Small intestine (tissue), 7 donors: ENCODE data around the gene CAPN9. TPM values are rescaled to one million over a fixed set of nuclear protein-coding genes. Genes with fewer than 3 reads are reported as not detected.

Source experiments
- DNase-seq, 2 donors: peaks; one replicate each; pipeline versions ENCODE4 v3.0.0 to v3.0.0-alpha.2; 2013
- FAIRE-seq: peaks from 2 replicates; lab custom pipeline; 2012; peaks lifted over from hg19 to GRCh38; lab: Jason Lieb, UNC
- H3K27ac ChIP-seq, 3 donors: one replicate each; pipeline ENCODE4 v1.5.1; 2013; ENCODE audit warnings: low read length in 2 of 3, mild to moderate bottlenecking in 2 of 3, control low read depth in 1 of 3, inconsistent platforms in 1 of 3, low read depth in 1 of 3, moderate library complexity in 1 of 3
- H3K27me3 ChIP-seq, 3 donors: one replicate each; pipeline ENCODE4 v1.6.1; 2013; ENCODE audit warnings: low read length in 3 of 3, inconsistent platforms in 1 of 3; ENCODE audit not compliant: control insufficient read depth in 3 of 3, insufficient read depth in 3 of 3
- H3K36me3 ChIP-seq, 3 donors: one replicate each; pipeline ENCODE4 v1.6.1; 2013; ENCODE audit warnings: low read length in 3 of 3, inconsistent platforms in 1 of 3, low read depth in 1 of 3, mild to moderate bottlenecking in 1 of 3, moderate library complexity in 1 of 3; ENCODE audit not compliant: control insufficient read depth in 3 of 3, insufficient read depth in 2 of 3
- H3K4me1 ChIP-seq, 3 donors: one replicate each; pipeline ENCODE4 v1.6.1; 2013; ENCODE audit warnings: low read length in 2 of 3, inconsistent platforms in 1 of 3, low read depth in 1 of 3, mild to moderate bottlenecking in 1 of 3, moderate library complexity in 1 of 3; ENCODE audit not compliant: control insufficient read depth in 3 of 3, insufficient read depth in 2 of 3
- H3K4me3 ChIP-seq, 3 donors: one replicate each; pipeline ENCODE4 v1.5.1; 2013; ENCODE audit warnings: low read length in 3 of 3, control low read depth in 1 of 3, inconsistent platforms in 1 of 3, low read depth in 1 of 3, mild to moderate bottlenecking in 1 of 3, moderate library complexity in 1 of 3
- H3K9me3 ChIP-seq, 2 donors: one replicate each; pipeline ENCODE4 v1.6.1; 2013; ENCODE audit warnings: low read depth in 1 of 2, low read length in 1 of 2; ENCODE audit not compliant: control insufficient read depth in 2 of 2, insufficient read depth in 1 of 2
- WGBS, 3 donors: extraction: QIAGEN DNeasy Blood & Tissue Kit; methylation state at CpG; one replicate each; pipeline ENCODE4 v1.1.7; 2013; 5-methylcytosine and 5-hydroxymethylcytosine counted together
- polyA plus RNA-seq, 4 donors: library from polyadenylated mRNA; stranded (reverse) in 3 of 4; unstranded in 1 of 4; fragments of 200-250 nt in 3 of 4; fragments of 120-200 nt in 1 of 4; gene quantifications; one replicate each; pipeline versions ENCODE4 v1.2.1 to v1.2.3, GENCODE V29; 2013
- donor health status: healthy with polysubstance abuse.
- donor health status: control.
- donor health status: control.
- donor health status: Bipolar disorder and iron deficiency.
- donor health status: healthy.

The CAPN9 gene
- polyA plus RNA-seq, 4 donors: 2.6 to 31.1 (median 16.1) TPM

- no peaks in the 10 kb centered on the region for H3K36me3 ChIP-seq
- no peaks in the 10 kb centered on the region for H3K27me3 ChIP-seq
- no peaks in the 10 kb centered on the region for H3K4me1 ChIP-seq
- WGBS, 3 donors: 57 to 67% (median 64%) methylated on average over 11 of the region's 11 CpGs
- no peak overlapping the region for H3K27ac ChIP-seq
- H3K9me3 ChIP-seq: peaks cover 0 to 9% of the 10 kb centered on the region in 2 donors
- DNase-seq (no peak), FAIRE-seq (no peak)
- no peak overlapping the region for H3K4me3 ChIP-seq
Measured at GRCh38 chr1:230773396-230774033, 26.3 kb downstream of the CAPN9 start.

GRCh38 chr1:230778916-230779590 lies 31.9 kb downstream of the CAPN9 start:
- WGBS, 3 donors: 84 to 88% (median 85%) methylated on average over 11 of the region's 11 CpGs
- FAIRE-seq: no peak

GRCh38 chr1:230781131-230781530 lies 33.9 kb downstream of the CAPN9 start:
- Histone ChIP-seq H3K9me3 (no peaks in the 10 kb centered on the region), H3K27me3 (no peaks in the 10 kb centered on the region), H3K36me3 (no peaks in the 10 kb centered on the region), H3K27ac (no peak overlapping the region), H3K4me1 (no peaks in the 10 kb centered on the region), H3K4me3 (no peak overlapping the region)
- no peak for FAIRE-seq
- WGBS, 3 donors: 73 to 90% (median 90%) methylated on average over 3 of the region's 3 CpGs
- no peak for DNase-seq

More at GRCh38 chr1:230778916-230779590, 31.9 kb downstream of the CAPN9 start:
- Histone ChIP-seq H3K27me3 (no peaks in the 10 kb centered on the region), H3K4me1 (no peaks in the 10 kb centered on the region), H3K36me3 (no peaks in the 10 kb centered on the region), H3K27ac (no peak overlapping the region), H3K9me3 (no peaks in the 10 kb centered on the region), H3K4me3 (no peak overlapping the region)
- no peak for DNase-seq

- no peak overlapping the region for H3K27ac ChIP-seq
- FAIRE-seq (no peak), DNase-seq (no peak)
- no peaks in the 10 kb centered on the region for H3K9me3 ChIP-seq
- no peaks in the 10 kb centered on the region for H3K27me3 ChIP-seq
- no peaks in the 10 kb centered on the region for H3K36me3 ChIP-seq
- no peak overlapping the region for H3K4me3 ChIP-seq
- H3K4me1 ChIP-seq: no peaks in the 10 kb centered on the region
- WGBS, 3 donors: 46 to 66% (median 48%) methylated on average over 3 of the region's 3 CpGs
Measured at GRCh38 chr1:230781594-230781993, 34.4 kb downstream of the CAPN9 start.

GRCh38 chr1:230784163-230784562 lies 37.0 kb downstream of the CAPN9 start:
- WGBS, 3 donors: 77 to 81% (median 78%) methylated on average over 2 of the region's 2 CpGs
- Histone ChIP-seq H3K27me3 (no peaks in the 10 kb centered on the region), H3K27ac (no peak overlapping the region), H3K4me3 (no peak overlapping the region), H3K36me3 (no peaks in the 10 kb centered on the region), H3K9me3 (no peaks in the 10 kb centered on the region), H3K4me1 (no peaks in the 10 kb centered on the region)
- DNase-seq: no peak
- FAIRE-seq: no peak

- Histone ChIP-seq H3K27me3 (no peaks in the 10 kb centered on the region), H3K36me3 (no peaks in the 10 kb centered on the region), H3K9me3 (no peaks in the 10 kb centered on the region), H3K4me1 (no peaks in the 10 kb centered on the region), H3K27ac (no peak overlapping the region), H3K4me3 (no peak overlapping the region)
- DNase-seq (no peak), FAIRE-seq (no peak)
- WGBS, 3 donors: 54 to 72% (median 61%) methylated on average over 2 of the region's 2 CpGs
Measured at GRCh38 chr1:230785636-230786384, 38.6 kb downstream of the CAPN9 start.

GRCh38 chr1:230786385-230786753 lies 39.2 kb downstream of the CAPN9 start:
- Histone ChIP-seq H3K9me3 (no peaks in the 10 kb centered on the region), H3K4me3 (no peak overlapping the region), H3K27me3 (no peaks in the 10 kb centered on the region), H3K4me1 (no peaks in the 10 kb centered on the region), H3K27ac (no peak overlapping the region), H3K36me3 (no peaks in the 10 kb centered on the region)
- FAIRE-seq: no peak
- WGBS, 3 donors: 91 to 95% (median 92%) methylated on average over 3 of the region's 3 CpGs
- DNase-seq: no peak

GRCh38 chr1:230787471-230787870 lies 40.3 kb downstream of the CAPN9 start:
- Histone ChIP-seq H3K36me3 (no peaks in the 10 kb centered on the region), H3K4me1 (no peaks in the 10 kb centered on the region), H3K27ac (no peak overlapping the region), H3K4me3 (no peak overlapping the region), H3K27me3 (no peaks in the 10 kb centered on the region), H3K9me3 (no peaks in the 10 kb centered on the region)
- FAIRE-seq: no peak
- WGBS, 3 donors: 76 to 89% (median 86%) methylated on average over 7 of the region's 7 CpGs
- no peak for DNase-seq
